ENCODE data around the gene SH3RF1. TPM values are rescaled to one million over a fixed set of nuclear protein-coding genes. Genes with fewer than 3 reads are reported as not detected.
A peak's percentile ranks its signal among the peaks of the same experiment; 100 is the strongest.

Gene SH3RF1
- total and polyA plus RNA-seq, 8 donors: 4.0 to 30.6 (median 12.7) TPM

- WGBS, 2 donors: 79 to 81% methylated on average over 1 of the region's 1 CpG
- no peaks in the 10 kb centered on the region for H3K36me3 ChIP-seq
- TF ChIP-seq CTCF (IDR thresholded peaks at IDR 0.05): no peak
- no peaks in the 10 kb centered on the region for H3K27me3 ChIP-seq
- no peak overlapping the region for H3K27ac ChIP-seq
- ATAC-seq (no peak), FAIRE-seq (no peak), DNase-seq (no peak)
- peaks cover 4 to 27% (median 9%) of the 10 kb centered on the region in 3 donors for H3K4me1 ChIP-seq
- no peak overlapping the region for H3K4me3 ChIP-seq
- intact Hi-C loops (cut with DNase I): no loop called here
- no peaks in the 10 kb centered on the region for H3K9me3 ChIP-seq
These were observed 105.9 kb downstream of the SH3RF1 start for GRCh38 chr4:169164669-169165415.

GRCh38 chr4:169163947-169164668 lies 106.6 kb downstream of the SH3RF1 start:
- ATAC-seq (no peak), FAIRE-seq (no peak), DNase-seq (no peak)
- Histone ChIP-seq H3K9me3 (no peaks in the 10 kb centered on the region), H3K36me3 (no peaks in the 10 kb centered on the region), H3K4me3 (no peak overlapping the region), H3K27me3 (no peaks in the 10 kb centered on the region), H3K4me1 (peaks cover 4 to 27% (median 9%) of the 10 kb centered on the region in 3 donors), H3K27ac (no peak overlapping the region)
- intact Hi-C loops (cut with DNase I): no loop called here
- TF ChIP-seq CTCF (IDR thresholded peaks at IDR 0.05): no peak

- Histone ChIP-seq H3K36me3 (no peaks in the 10 kb centered on the region), H3K4me3 (no peak overlapping the region), H3K4me1 (peaks cover 4 to 22% (median 9%) of the 10 kb centered on the region in 3 donors), H3K27ac (no peak overlapping the region), H3K9me3 (no peaks in the 10 kb centered on the region), H3K27me3 (no peaks in the 10 kb centered on the region)
- WGBS, 2 donors: 91 to 94% methylated on average over 4 of the region's 4 CpGs
- ATAC-seq (no peak), DNase-seq (no peak), FAIRE-seq (no peak)
- intact Hi-C loops (cut with DNase I): no loop called here
- TF ChIP-seq CTCF (IDR thresholded peaks at IDR 0.05): no peak
These were observed 107.3 kb downstream of the SH3RF1 start for GRCh38 chr4:169163495-169163894.

- Histone ChIP-seq H3K27ac (no peak overlapping the region), H3K4me3 (no peak overlapping the region), H3K4me1 (peaks cover 4 to 21% (median 9%) of the 10 kb centered on the region in 3 donors), H3K27me3 (no peaks in the 10 kb centered on the region), H3K9me3 (no peaks in the 10 kb centered on the region), H3K36me3 (no peaks in the 10 kb centered on the region)
- no peak for DNase-seq
- FAIRE-seq: no peak
- peak in 3 of 4 donors; percentile 64 to 85 (median 79) for ATAC-seq
- TF ChIP-seq CTCF (IDR thresholded peaks at IDR 0.05): no peak
- intact Hi-C loops (cut with DNase I): no loop called here
- 41 to 46% methylated on average over 3 of the region's 3 CpGs for WGBS, 2 donors
These were observed 109.9 kb downstream of the SH3RF1 start for GRCh38 chr4:169160825-169161224.

Data from pancreas (tissue), 10 donors.